GM23338 (cell line): ENCODE results near the gene KLK7. TPM values are rescaled to one million over a fixed set of nuclear protein-coding genes. Genes with fewer than 3 reads are reported as not detected.

Experiments used
- ATAC-seq: fragments of 200-7000 bp; cut with Tn5 transposase; 3 replicates; pipeline ENCODE4 v1.9.1; 2020
- DNase-seq: peaks from one replicate; pipeline ENCODE4 v3.0.0-alpha.2; 2015; ENCODE audit warnings: low spot score
- H2AFZ ChIP-seq: fragments of 200-600 bp; sonication (generic); 2 replicates; pipeline ENCODE4 v1.8.0; 2016; ENCODE audit warnings: antibody characterized with exemption, mild to moderate bottlenecking, moderate library complexity
- H3F3A ChIP-seq: fragments of 200-600 bp; sonication (generic); replicated peaks from 2 replicates; pipeline ENCODE4 v1.8.0; 2017; ENCODE audit warnings: antibody characterized with exemption, mixed run types, low read depth
- H3K27ac ChIP-seq: fragments of 200-600 bp; sonication (generic); 2 replicates; pipeline ENCODE4 v1.6.1; 2016; ENCODE audit warnings: low read depth
- H3K27me3 ChIP-seq: fragments of 200-600 bp; sonication (generic); 2 replicates; pipeline ENCODE4 v1.8.0; 2016; ENCODE audit warnings: mild to moderate bottlenecking, mixed run types, moderate library complexity; ENCODE audit not compliant: insufficient read depth
- H3K36me3 ChIP-seq: fragments of 200-600 bp; sonication (generic); 2 replicates; pipeline ENCODE4 v1.8.0; 2016; ENCODE audit warnings: mild to moderate bottlenecking; ENCODE audit not compliant: insufficient read depth
- H3K4me1 ChIP-seq: fragments of 200-600 bp; sonication (generic); 2 replicates; pipeline ENCODE4 v1.8.0; 2016; ENCODE audit warnings: mild to moderate bottlenecking, moderate library complexity; ENCODE audit not compliant: insufficient read depth
- H3K4me2 ChIP-seq: fragments of 200-600 bp; sonication (generic); 2 replicates; pipeline ENCODE4 v1.7.1; 2017; ENCODE audit warnings: mixed run types
- H3K4me3 ChIP-seq: fragments of 200-600 bp; sonication (generic); 2 replicates; pipeline ENCODE4 v1.6.1; 2016; ENCODE audit warnings: mixed run types
- H3K79me2 ChIP-seq: fragments of 200-600 bp; sonication (generic); replicated peaks from 2 replicates; pipeline ENCODE4 v1.8.0; 2017; ENCODE audit warnings: mild to moderate bottlenecking; ENCODE audit not compliant: insufficient read depth
- H3K9me2 ChIP-seq: fragments of 200-600 bp; sonication (generic); 2 replicates; pipeline ENCODE4 v1.8.0; 2017; ENCODE audit not compliant: insufficient read depth
- H4K20me1 ChIP-seq: fragments of 200-600 bp; sonication (generic); replicated peaks from 2 replicates; pipeline ENCODE4 v1.8.0; 2017; ENCODE audit warnings: mild to moderate bottlenecking; ENCODE audit not compliant: insufficient read depth
- H3K27ac Mint-ChIP-seq: 2 replicates; pipeline ENCODE4 v1.8.0; 2020; ENCODE audit warnings: inconsistent platforms, mild to moderate bottlenecking, moderate library complexity, mixed read lengths
- H3K27me3 Mint-ChIP-seq: 3 replicates; pipeline ENCODE4 v1.8.0; 2022; ENCODE audit warnings: low read depth, mild to moderate bottlenecking, moderate library complexity, mixed read lengths, inconsistent platforms; ENCODE audit not compliant: insufficient read depth, poor library complexity
- H3K36me3 Mint-ChIP-seq: 3 replicates; pipeline ENCODE4 v1.8.0; 2021; ENCODE audit warnings: low read depth, mild to moderate bottlenecking, inconsistent platforms, moderate library complexity, mixed read lengths
- H3K4me1 Mint-ChIP-seq: 3 replicates; pipeline ENCODE4 v1.8.0; 2020; ENCODE audit warnings: mild to moderate bottlenecking, inconsistent platforms, mixed read lengths
- H3K4me3 Mint-ChIP-seq: 3 replicates; pipeline ENCODE4 v1.8.0; 2021; ENCODE audit warnings: moderate library complexity, mild to moderate bottlenecking, inconsistent platforms, mixed read lengths
- H3K9me3 Mint-ChIP-seq: 3 replicates; pipeline ENCODE4 v1.8.0; 2020; ENCODE audit warnings: moderate library complexity, mild to moderate bottlenecking, inconsistent platforms, mixed read lengths
- CREB1 ChIP-seq: fragments of 250-450 bp; sonication (Bioruptor Pico); IDR thresholded peaks from 2 replicates; pipeline ENCODE4 v1.5.0; 2020; ENCODE audit warnings: low read depth, mild to moderate bottlenecking, moderate library complexity
- CTCF ChIP-seq, 2 experiments: fragments of 200-600 bp in 1 of 2; sonication (generic) in 1 of 2; conservative IDR thresholded peaks; 2 replicates each; pipeline versions ENCODE4 v1.5.1 to v1.6.1; 2016 to 2017; ENCODE audit warnings: antibody characterized with exemption in 2 of 2, low read depth in 2 of 2, mild to moderate bottlenecking in 2 of 2, moderate library complexity in 1 of 2
- ETS1 ChIP-seq: IDR thresholded peaks from 2 replicates; pipeline ENCODE4 v1.6.1; 2016; ENCODE audit warnings: antibody characterized with exemption
- EZH2 ChIP-seq: fragments of 200-600 bp; sonication (generic); IDR thresholded peaks from one replicate; pipeline ENCODE4 v1.8.0; 2017; ENCODE audit warnings: antibody characterized with exemption, mild to moderate bottlenecking, low read depth; ENCODE audit not compliant: unreplicated experiment
- EZH2phosphoT487 ChIP-seq: fragments of 200-600 bp; sonication (generic); IDR thresholded peaks from one replicate; pipeline ENCODE4 v1.8.1; 2018; ENCODE audit warnings: antibody characterized with exemption; ENCODE audit not compliant: unreplicated experiment
- JUNB ChIP-seq: IDR thresholded peaks from one replicate; pipeline ENCODE4 v1.6.1; 2016; ENCODE audit warnings: antibody characterized with exemption; ENCODE audit not compliant: unreplicated experiment
- NANOG ChIP-seq: IDR thresholded peaks from 2 replicates; pipeline ENCODE4 v1.6.1; 2016; ENCODE audit warnings: antibody characterized with exemption, borderline replicate concordance
- POLR2AphosphoS5 ChIP-seq: IDR thresholded peaks from 2 replicates; pipeline ENCODE4 v1.6.1; 2016; ENCODE audit warnings: antibody characterized with exemption, low read depth
- STAT1 ChIP-seq: IDR thresholded peaks from one replicate; pipeline ENCODE4 v1.6.1; 2016; ENCODE audit warnings: antibody characterized with exemption; ENCODE audit not compliant: unreplicated experiment
- ZNF114 ChIP-seq: fragments of 250-450 bp; sonication (Bioruptor Pico); IDR thresholded peaks from 2 replicates; pipeline ENCODE4 v1.5.0; 2020; ENCODE audit warnings: mild to moderate bottlenecking, moderate library complexity
- ZNF331 ChIP-seq: fragments of 250-450 bp; sonication (Bioruptor Pico); IDR thresholded peaks from 2 replicates; pipeline ENCODE4 v1.5.0; 2020; ENCODE audit warnings: low read depth, mild to moderate bottlenecking, moderate library complexity
- polyA plus RNA-seq: library from polyadenylated mRNA; unstranded; fragments of >200 nt; fragmentation: Nextera tagmentation; extraction: Ambion mirVana; gene quantifications from 2 replicates; pipeline ENCODE4 v1.2.1, GENCODE V29; 2016
- total RNA-seq: library from RNA; depleted of rRNA; stranded (reverse); fragments of >200 nt; shearing (Covaris generic); gene quantifications from 2 replicates; pipeline ENCODE4 v1.2.3, GENCODE V29; 2014
- TF ChIP-seq, protein P1 (sequence below): fragments of 250-450 bp; sonication (Bioruptor Pico); IDR thresholded peaks from 2 replicates; pipeline ENCODE4 v1.5.0; 2020; ENCODE audit warnings: mild to moderate bottlenecking, moderate library complexity
- TF ChIP-seq, protein P2 (sequence below): IDR thresholded peaks from one replicate; pipeline ENCODE4 v1.6.1; 2018; ENCODE audit warnings: antibody characterized with exemption; ENCODE audit not compliant: unreplicated experiment

KLK7 gene
- total and polyA plus RNA-seq, 2 experiments from 2014 or later: 1.1 to 1.4 TPM

- Mint-ChIP-seq H3K27me3 (peaks cover 5% of the 10 kb centered on the region), H3K9me3 (no peaks in the 10 kb centered on the region; the same call in 2 of the 3 replicates), H3K36me3 (no peaks in the 10 kb centered on the region; the same call in 2 of the 3 replicates), H3K4me3 (no peak overlapping the region), H3K4me1 (peaks cover 33% of the 10 kb centered on the region), H3K27ac (no peak overlapping the region)
- H3K27me3 ChIP-seq: no peaks in the 10 kb centered on the region
- no peak overlapping the region for H3K27ac ChIP-seq
- H3K9me2 ChIP-seq: no peaks in the 10 kb centered on the region
- no peaks in the 10 kb centered on the region for H4K20me1 ChIP-seq
- TF ChIP-seq CTCF (conservative IDR thresholded peaks at IDR 0.05; ENCODE audit: low read depth in 2 of 2) (no peak), ETS1 (no peak), ZNF114 (CRISPR knock-in tag) (no peak), NANOG (no peak), ZNF331 (CRISPR knock-in tag) (no peak), JUNB (no peak), STAT1 (no peak), CREB1 (no peak), EZH2 (no peak), EZH2phosphoT487 (no peak), POLR2AphosphoS5 (no peak)
- TF ChIP-seq, protein P1, sequence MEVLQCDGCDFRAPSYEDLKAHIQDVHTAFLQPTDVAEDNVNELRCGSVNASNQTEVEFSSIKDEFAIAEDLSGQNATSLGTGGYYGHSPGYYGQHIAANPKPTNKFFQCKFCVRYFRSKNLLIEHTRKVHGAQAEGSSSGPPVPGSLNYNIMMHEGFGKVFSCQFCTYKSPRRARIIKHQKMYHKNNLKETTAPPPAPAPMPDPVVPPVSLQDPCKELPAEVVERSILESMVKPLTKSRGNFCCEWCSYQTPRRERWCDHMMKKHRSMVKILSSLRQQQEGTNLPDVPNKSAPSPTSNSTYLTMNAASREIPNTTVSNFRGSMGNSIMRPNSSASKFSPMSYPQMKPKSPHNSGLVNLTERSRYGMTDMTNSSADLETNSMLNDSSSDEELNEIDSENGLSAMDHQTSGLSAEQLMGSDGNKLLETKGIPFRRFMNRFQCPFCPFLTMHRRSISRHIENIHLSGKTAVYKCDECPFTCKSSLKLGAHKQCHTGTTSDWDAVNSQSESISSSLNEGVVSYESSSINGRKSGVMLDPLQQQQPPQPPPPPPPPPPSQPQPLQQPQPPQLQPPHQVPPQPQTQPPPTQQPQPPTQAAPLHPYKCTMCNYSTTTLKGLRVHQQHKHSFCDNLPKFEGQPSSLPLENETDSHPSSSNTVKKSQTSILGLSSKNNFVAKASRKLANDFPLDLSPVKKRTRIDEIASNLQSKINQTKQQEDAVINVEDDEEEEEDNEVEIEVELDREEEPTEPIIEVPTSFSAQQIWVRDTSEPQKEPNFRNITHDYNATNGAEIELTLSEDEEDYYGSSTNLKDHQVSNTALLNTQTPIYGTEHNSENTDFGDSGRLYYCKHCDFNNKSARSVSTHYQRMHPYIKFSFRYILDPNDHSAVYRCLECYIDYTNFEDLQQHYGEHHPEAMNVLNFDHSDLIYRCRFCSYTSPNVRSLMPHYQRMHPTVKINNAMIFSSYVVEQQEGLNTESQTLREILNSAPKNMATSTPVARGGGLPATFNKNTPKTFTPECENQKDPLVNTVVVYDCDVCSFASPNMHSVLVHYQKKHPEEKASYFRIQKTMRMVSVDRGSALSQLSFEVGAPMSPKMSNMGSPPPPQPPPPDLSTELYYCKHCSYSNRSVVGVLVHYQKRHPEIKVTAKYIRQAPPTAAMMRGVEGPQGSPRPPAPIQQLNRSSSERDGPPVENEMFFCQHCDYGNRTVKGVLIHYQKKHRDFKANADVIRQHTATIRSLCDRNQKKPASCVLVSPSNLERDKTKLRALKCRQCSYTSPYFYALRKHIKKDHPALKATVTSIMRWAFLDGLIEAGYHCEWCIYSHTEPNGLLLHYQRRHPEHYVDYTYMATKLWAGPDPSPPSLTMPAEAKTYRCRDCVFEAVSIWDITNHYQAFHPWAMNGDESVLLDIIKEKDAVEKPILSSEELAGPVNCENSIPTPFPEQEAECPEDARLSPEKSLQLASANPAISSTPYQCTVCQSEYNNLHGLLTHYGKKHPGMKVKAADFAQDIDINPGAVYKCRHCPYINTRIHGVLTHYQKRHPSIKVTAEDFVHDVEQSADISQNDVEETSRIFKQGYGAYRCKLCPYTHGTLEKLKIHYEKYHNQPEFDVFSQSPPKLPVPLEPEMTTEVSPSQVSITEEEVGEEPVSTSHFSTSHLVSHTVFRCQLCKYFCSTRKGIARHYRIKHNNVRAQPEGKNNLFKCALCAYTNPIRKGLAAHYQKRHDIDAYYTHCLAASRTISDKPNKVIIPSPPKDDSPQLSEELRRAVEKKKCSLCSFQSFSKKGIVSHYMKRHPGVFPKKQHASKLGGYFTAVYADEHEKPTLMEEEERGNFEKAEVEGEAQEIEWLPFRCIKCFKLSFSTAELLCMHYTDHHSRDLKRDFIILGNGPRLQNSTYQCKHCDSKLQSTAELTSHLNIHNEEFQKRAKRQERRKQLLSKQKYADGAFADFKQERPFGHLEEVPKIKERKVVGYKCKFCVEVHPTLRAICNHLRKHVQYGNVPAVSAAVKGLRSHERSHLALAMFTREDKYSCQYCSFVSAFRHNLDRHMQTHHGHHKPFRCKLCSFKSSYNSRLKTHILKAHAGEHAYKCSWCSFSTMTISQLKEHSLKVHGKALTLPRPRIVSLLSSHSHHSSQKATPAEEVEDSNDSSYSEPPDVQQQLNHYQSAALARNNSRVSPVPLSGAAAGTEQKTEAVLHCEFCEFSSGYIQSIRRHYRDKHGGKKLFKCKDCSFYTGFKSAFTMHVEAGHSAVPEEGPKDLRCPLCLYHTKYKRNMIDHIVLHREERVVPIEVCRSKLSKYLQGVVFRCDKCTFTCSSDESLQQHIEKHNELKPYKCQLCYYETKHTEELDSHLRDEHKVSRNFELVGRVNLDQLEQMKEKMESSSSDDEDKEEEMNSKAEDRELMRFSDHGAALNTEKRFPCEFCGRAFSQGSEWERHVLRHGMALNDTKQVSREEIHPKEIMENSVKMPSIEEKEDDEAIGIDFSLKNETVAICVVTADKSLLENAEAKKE (CRISPR knock-in tag): no peak
- TF ChIP-seq, protein P2, sequence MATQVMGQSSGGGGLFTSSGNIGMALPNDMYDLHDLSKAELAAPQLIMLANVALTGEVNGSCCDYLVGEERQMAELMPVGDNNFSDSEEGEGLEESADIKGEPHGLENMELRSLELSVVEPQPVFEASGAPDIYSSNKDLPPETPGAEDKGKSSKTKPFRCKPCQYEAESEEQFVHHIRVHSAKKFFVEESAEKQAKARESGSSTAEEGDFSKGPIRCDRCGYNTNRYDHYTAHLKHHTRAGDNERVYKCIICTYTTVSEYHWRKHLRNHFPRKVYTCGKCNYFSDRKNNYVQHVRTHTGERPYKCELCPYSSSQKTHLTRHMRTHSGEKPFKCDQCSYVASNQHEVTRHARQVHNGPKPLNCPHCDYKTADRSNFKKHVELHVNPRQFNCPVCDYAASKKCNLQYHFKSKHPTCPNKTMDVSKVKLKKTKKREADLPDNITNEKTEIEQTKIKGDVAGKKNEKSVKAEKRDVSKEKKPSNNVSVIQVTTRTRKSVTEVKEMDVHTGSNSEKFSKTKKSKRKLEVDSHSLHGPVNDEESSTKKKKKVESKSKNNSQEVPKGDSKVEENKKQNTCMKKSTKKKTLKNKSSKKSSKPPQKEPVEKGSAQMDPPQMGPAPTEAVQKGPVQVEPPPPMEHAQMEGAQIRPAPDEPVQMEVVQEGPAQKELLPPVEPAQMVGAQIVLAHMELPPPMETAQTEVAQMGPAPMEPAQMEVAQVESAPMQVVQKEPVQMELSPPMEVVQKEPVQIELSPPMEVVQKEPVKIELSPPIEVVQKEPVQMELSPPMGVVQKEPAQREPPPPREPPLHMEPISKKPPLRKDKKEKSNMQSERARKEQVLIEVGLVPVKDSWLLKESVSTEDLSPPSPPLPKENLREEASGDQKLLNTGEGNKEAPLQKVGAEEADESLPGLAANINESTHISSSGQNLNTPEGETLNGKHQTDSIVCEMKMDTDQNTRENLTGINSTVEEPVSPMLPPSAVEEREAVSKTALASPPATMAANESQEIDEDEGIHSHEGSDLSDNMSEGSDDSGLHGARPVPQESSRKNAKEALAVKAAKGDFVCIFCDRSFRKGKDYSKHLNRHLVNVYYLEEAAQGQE: no peak
- no peak overlapping the region for H2AFZ ChIP-seq
- no peaks in the 10 kb centered on the region for H3K36me3 ChIP-seq
- no peaks in the 10 kb centered on the region for H3F3A ChIP-seq
- no peak overlapping the region for H3K4me3 ChIP-seq
- no peaks in the 10 kb centered on the region for H3K79me2 ChIP-seq
- DNase-seq (no peak), ATAC-seq (no peak)
- H3K4me2 ChIP-seq: no peak overlapping the region
- peaks cover 16% of the 10 kb centered on the region for H3K4me1 ChIP-seq
Measured at GRCh38 chr19:50977626-50978025, 6.1 kb downstream of the KLK7 start.
